NCI-H2171 (cell line): ENCODE measurements around the gene ABCB11.

Source experiments
- DNase-seq: peaks from one replicate; lab custom pipeline; 2025; lab: John Stamatoyannopoulos, UW

The ABCB11 gene

DNA sequence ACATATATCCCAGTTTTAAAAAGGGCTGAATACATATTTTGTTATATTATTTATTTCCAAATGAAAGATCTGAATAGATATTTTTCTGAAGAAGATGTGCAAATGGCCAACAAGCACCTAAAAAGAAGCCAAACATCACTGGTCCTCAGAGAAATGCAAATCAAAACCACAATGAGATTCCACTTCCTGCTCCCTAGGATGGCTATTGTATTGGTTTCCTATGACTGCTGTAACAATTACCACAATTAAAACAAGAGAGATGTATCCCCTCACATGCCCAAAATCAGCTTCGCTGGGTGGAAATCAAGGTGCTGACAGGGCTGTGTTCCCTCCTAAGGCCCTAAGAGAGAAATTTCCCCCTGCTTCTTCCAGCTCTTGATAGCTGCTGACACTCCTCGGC lies 23.2 kb downstream of the ABCB11 start:
- no peak for DNase-seq

- no peak for DNase-seq
These were observed 23.8 kb downstream of the ABCB11 start for GRCh38 chr2:169007356-169007755.

- no peak for DNase-seq
These were observed 24.5 kb downstream of the ABCB11 start for GRCh38 chr2:169006665-169007064.

DNA sequence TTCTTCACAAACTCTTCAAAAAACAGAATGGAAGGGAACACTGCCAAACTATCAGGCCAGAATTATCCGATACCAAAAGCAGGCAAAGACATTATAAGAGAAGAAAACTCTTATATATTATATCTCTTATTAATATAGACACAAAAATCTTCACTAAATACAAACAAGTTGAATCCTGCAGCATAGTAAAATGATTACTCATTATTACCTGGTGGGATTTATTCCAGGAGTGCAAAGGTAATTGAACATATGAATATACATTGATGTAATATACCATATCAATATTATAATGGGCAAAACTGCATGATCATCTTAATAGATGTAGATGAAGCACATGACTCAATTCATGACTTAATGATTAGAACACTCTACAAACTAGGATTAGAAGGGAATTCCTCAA lies 25.1 kb downstream of the ABCB11 start:
- no peak for DNase-seq

- no peak for DNase-seq
These were observed 26.0 kb downstream of the ABCB11 start for GRCh38 chr2:169005080-169005598.

DNA sequence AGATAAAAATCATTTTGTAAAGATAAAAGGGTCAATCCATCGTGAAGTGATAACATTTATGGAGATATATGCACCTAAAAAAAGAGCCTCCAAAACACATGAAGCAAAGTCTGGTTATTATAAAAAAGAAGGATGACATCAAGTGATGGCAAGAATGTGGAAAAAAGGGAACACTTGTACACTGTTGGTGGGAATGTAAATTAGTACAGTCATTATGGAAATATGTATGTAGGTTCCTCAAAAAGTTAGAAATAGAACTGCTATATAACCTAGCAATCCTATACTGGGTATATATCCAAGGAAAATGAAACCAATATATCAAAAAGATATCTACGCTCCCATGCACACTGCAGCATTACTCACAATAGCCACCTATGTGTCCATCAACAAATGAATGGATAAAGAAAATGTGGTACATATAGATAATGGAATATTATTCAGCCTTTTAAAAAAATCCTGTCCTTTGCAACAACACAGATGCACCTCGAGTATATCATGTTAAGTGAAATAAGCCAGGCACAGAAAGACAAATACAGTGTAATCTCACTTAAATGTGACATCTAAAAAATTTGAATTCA lies 28.9 kb downstream of the ABCB11 start:
- no peak for DNase-seq

DNA sequence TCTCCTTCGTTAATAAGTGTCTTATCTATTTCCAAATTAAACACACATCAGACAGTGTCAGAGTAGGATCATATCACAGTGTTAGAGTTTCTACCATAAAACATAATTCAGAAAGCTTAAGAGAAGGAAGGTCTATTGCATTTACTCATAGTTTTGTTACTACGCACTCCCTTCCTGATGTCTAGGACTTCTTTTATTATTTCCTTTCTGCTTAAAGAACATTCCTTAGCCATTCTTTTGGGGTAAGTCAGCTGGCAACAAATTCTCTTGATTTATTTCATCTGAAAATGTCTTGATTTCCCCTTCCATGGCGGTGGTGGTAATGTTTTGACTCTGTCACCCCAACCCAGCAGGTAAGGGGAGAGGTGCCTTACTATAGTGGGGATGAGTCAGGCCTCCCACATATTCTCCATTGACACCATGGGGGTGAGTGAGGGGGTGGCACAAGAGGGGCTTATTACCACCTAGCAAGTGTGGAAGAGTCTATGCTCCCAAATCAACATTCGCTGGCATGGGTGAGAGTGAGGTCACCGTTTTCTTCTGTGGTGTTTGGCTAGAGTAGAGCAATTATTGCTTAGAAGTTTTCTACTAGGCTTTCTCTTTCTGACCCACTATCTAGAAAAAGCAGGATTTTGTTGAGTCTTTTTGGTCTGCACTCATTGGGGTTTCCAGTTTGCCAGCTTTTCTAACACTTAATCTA lies 29.9 kb downstream of the ABCB11 start:
- no peak for DNase-seq

- DNase-seq = no peak
These were observed 31.4 kb downstream of the ABCB11 start for GRCh38 chr2:168999668-169000213.

DNA sequence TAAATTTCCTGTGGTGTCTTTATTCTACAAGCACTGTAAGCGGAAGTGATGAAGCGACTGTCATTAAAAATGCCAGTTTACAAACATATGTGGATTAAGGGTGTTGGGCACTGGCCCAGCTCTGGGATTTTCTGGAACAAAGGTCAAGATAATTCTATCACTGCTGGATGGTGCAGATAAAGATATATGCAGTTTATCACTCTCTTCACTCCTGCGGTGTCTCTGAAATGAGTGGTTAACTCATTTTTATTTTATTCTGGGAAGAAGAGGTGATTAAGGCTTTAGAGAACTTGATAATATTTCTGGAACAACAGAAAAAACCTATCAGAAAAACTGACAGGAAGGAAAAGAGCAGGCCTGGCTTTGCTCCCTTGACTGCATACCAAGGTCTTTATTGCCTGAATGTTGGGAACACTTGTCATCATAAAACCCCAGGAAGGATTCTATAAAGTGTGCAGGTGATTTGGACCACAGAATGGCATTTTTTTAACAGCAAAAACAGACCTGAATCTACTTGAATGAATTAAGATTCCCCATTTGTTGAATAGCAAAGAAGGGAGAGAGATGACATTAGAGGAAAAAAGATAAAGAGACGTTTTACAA lies 32.4 kb downstream of the ABCB11 start:
- no peak for DNase-seq

GRCh38 chr2:168997794-168998193 lies 33.3 kb downstream of the ABCB11 start:
- DNase-seq = no peak

- DNase-seq = no peak
These were observed 34.0 kb downstream of the ABCB11 start for GRCh38 chr2:168997118-168997521.

DNA sequence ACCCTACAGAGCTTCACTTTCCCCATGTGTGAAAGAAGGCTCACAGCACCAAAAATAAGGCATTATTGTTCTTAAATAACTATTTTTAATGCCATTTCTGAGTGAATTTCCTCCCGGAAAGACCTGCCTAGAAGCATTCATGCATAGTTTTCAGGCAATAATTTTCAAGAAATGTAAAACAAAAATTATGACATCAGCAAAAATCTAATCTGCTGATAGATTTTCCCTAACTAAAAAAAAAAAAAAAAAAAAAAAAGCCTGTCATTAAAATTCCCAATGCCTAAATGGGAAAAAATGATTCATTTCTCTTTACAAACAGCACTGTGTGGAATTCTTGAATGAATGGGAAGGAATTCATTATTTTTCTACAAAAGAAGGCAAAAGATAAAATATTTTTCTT lies 35.4 kb downstream of the ABCB11 start:
- DNase-seq = no peak

DNA sequence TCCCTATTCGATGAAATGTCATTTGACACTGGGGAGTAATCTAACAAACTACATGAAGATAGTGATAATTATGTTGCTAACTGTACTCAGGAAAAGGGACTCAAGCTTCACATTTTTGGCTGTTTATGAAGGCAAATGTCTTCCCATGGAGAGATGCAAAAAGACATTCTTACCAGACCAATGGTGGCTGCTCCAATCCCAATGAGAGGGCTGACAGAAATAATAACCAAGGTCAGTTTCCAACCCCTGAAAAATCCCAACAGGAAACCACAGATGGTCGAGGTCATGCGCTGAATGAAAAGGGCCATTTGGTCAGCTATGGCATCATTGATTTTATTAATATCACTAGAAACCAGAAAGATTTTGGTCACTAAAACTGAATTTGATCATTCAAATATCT lies 37.6 kb downstream of the ABCB11 start:
- DNase-seq = no peak

- no peak for DNase-seq
These were observed 38.4 kb downstream of the ABCB11 start for GRCh38 chr2:168992591-168993349.

GRCh38 chr2:168992026-168992425 lies 39.1 kb downstream of the ABCB11 start:
- no peak for DNase-seq

DNA sequence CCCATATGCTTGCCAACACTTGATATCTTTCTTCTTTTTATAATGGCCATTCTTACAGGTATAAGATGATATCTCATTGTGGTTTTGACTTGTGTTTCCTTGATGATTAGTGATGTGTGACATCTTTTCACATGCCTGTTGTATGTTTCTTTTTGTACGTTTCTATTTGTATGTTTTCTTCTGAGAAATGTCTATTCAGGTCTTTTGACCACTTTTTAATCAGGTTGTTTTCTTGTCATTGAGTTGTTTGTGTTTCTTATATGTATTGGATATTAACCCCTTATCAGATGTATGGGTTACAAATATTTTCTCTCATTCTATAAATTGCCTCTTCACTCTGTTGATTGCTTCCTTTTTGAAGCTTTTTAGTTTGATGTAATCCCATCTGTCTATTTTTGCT lies 42.4 kb downstream of the ABCB11 start:
- no peak for DNase-seq

DNA sequence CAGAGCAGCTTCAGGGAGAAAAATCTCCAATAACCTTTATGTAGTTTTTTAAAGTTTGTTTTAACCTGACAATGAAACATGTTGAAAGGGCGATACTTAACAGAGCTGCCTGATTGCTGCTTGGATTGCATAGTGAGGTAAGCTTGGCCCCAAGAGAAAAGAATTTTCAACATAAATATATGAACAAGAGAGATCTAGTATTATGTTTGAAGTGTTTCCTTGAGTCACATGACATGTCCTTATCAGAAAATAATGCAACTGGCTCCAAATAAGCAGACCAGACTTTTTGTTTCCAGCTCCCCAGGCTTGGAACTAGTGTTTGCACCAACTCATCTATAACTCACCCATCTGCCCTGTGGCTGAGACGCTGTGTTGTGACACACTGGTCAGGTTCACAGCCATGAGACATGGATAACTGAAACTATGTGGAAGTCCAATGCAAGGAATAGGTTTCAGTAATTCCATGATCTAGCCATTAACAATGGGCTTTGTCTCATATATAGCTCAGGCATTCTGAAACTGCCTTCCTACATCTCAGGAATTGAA lies 44.7 kb downstream of the ABCB11 start:
- no peak for DNase-seq

GRCh38 chr2:168981651-168982050 lies 49.5 kb downstream of the ABCB11 start:
- no peak for DNase-seq

- DNase-seq = no peak
These were observed 52.7 kb downstream of the ABCB11 start for GRCh38 chr2:168978461-168978861.

DNA sequence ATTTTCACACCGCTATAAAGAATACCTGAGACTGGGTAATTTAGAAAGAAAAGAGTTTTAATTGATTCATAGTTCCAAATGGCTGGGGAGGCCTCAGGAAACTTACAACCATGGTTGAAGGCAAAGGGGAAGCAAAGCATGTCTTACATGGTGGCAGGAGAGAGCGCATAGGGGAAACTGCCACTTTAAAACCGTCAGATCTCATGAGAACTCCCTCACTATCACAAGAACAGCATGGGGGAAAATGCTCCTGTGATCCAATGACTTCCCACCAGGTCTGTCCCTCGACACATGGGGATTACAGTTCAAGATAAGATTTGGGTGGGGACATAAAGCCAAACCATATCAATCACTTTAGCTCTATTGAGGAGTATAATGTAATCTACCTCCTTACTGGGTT lies 53.5 kb downstream of the ABCB11 start:
- DNase-seq = no peak

DNA sequence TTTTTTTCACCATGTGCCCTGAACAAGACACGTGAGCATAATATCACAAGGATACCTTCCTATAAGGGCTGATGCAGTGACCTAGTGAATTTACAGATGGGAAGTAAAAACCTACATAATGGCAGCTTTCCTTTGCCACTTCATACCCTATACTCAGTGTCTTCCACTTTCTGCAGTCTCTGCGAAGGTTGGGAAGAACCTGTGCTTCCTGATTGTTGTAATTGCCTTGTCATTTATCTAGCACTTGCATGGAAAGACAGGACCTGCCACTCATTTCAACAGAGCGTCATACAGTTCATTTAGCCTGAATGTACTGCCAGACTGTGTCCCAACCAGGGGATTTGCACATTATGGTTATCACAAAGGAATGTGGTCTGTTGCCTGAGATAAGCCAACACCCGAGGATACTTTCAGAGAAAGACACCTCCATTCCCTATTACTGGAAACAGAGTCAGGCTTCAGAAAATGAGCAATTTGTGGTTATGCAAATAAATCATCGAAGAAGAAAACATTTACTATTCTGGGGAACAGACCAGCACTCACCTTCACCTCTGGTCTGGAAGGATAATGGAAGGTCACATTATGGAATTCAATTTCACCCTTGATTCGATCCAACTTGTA lies 55.0 kb downstream of the ABCB11 start:
- DNase-seq = no peak

DNA sequence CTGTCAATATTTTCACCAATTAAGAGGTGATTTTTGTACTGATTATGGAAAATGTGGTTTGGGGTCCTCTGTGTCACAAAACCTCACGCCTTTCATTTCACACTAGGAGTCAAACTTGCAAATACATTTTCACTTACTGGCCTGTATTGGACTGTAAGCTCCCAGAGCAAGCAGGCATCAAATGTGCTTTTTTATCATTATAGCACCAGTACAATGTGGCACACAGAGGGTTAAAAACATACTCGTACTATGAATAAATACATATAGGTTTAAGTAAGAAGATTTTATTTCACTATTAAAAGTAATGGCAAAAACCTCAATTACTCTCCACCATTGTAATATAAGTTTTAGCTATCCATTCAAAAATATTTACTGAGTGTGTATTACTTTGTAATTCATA lies 56.7 kb downstream of the ABCB11 start:
- DNase-seq = no peak
